Neural cell (in vitro differentiated cells): ENCODE data around the gene GNG10. TPM values are rescaled to one million over a fixed set of nuclear protein-coding genes. Genes with fewer than 3 reads are reported as not detected.

Experiments used
- H2AFZ ChIP-seq: fragments of 200-600, 300-800 bp; sonication (generic), shearing (Covaris generic); 2 replicates; pipeline ENCODE4 v1.6.0; 2014; ENCODE audit warnings: low read depth, mild to moderate bottlenecking, antibody characterized with exemption, low read length, moderate library complexity
- H3F3A ChIP-seq: fragments of 200-600 bp; shearing (Covaris generic); 2 replicates; pipeline ENCODE4 v1.6.1; 2016; ENCODE audit warnings: mild to moderate bottlenecking, moderate library complexity, mixed read lengths, antibody characterized with exemption, low read length; ENCODE audit not compliant: insufficient read depth, poor library complexity, severe bottlenecking
- H3K27ac ChIP-seq: fragments of 200-600, 300-800 bp; sonication (generic), shearing (Covaris generic); 2 replicates; pipeline ENCODE4 v1.5.1; 2014; ENCODE audit warnings: mild to moderate bottlenecking, low read length, moderate library complexity
- H3K27me3 ChIP-seq: fragments of 300-800, 200-600 bp; sonication (generic), shearing (Covaris generic); 2 replicates; pipeline ENCODE4 v1.6.0; 2014; ENCODE audit warnings: mild to moderate bottlenecking, low read depth, low read length, moderate library complexity; ENCODE audit not compliant: insufficient read depth
- H3K36me3 ChIP-seq: fragments of 300-800, 200-600 bp; sonication (generic), shearing (Covaris generic); 2 replicates; pipeline ENCODE4 v1.5.1; 2014; ENCODE audit warnings: mild to moderate bottlenecking, antibody characterized with exemption, low read length, moderate library complexity; ENCODE audit not compliant: insufficient read depth
- H3K4me2 ChIP-seq: fragments of 300-800, 200-600 bp; sonication (generic), shearing (Covaris generic); 2 replicates; pipeline ENCODE4 v1.6.0; 2014; ENCODE audit warnings: mild to moderate bottlenecking, low read length
- H3K4me3 ChIP-seq: fragments of 300-800, 200-600 bp; sonication (generic), shearing (Covaris generic); 2 replicates; pipeline ENCODE4 v1.5.1; 2014; ENCODE audit warnings: mild to moderate bottlenecking, low read length, moderate library complexity
- H3K79me2 ChIP-seq: fragments of 200-600 bp; shearing (Covaris generic); replicated peaks from 2 replicates; pipeline ENCODE4 v1.6.0; 2014; ENCODE audit warnings: mild to moderate bottlenecking, low read length, moderate library complexity; ENCODE audit not compliant: insufficient read depth
- H3K9ac ChIP-seq: fragments of 300-800, 200-600 bp; sonication (generic), shearing (Covaris generic); 2 replicates; pipeline ENCODE4 v1.6.1; 2016; ENCODE audit warnings: mild to moderate bottlenecking, low read length, mixed read lengths
- H3K9me2 ChIP-seq: fragments of 200-600 bp; shearing (Covaris generic); 2 replicates; pipeline ENCODE4 v1.6.1; 2016; ENCODE audit warnings: mild to moderate bottlenecking, low read length, mixed read lengths; ENCODE audit not compliant: insufficient read depth
- H3K9me3 ChIP-seq: fragments of 200-600, 300-800 bp; sonication (generic), shearing (Covaris generic); 2 replicates; pipeline ENCODE4 v1.6.1; 2016; ENCODE audit warnings: mild to moderate bottlenecking, mixed run types, low read length, moderate library complexity, mixed read lengths
- H4K20me1 ChIP-seq: fragments of 200-600 bp; shearing (Covaris generic); 2 replicates; pipeline ENCODE4 v1.6.1; 2016; ENCODE audit warnings: mild to moderate bottlenecking, mixed run types; ENCODE audit not compliant: insufficient read depth
- EP300 ChIP-seq: fragments of 450-650 bp; conservative IDR thresholded peaks from 2 replicates; pipeline ENCODE4 v1.6.1; 2014; ENCODE audit warnings: antibody characterized with exemption, mild to moderate bottlenecking, moderate library complexity; ENCODE audit not compliant: poor library complexity, severe bottlenecking
- EZH2 ChIP-seq: fragments of 200-600, 300-800 bp; shearing (Covaris generic), sonication (generic); IDR thresholded peaks from 2 replicates; pipeline ENCODE4 v1.6.1; 2014; ENCODE audit warnings: antibody characterized with exemption, low read length, borderline replicate concordance, mild to moderate bottlenecking; ENCODE audit not compliant: insufficient read depth, poor library complexity, severe bottlenecking
- MXI1 ChIP-seq: fragments of 450-650 bp; conservative IDR thresholded peaks from 2 replicates; pipeline ENCODE4 v1.6.1; 2014; ENCODE audit warnings: antibody characterized with exemption, mild to moderate bottlenecking; ENCODE audit not compliant: poor library complexity, severe bottlenecking
- POLR2AphosphoS5 ChIP-seq: IDR thresholded peaks from 2 replicates; pipeline ENCODE4 v1.6.1; 2012
- RAD21 ChIP-seq: fragments of 450-650 bp; conservative IDR thresholded peaks from 2 replicates; pipeline ENCODE4 v1.6.1; 2014; ENCODE audit warnings: antibody characterized with exemption, mild to moderate bottlenecking, moderate library complexity
- SMC3 ChIP-seq: fragments of 450-650 bp; conservative IDR thresholded peaks from 2 replicates; pipeline ENCODE4 v1.6.1; 2014; ENCODE audit warnings: antibody characterized with exemption, mild to moderate bottlenecking, moderate library complexity; ENCODE audit not compliant: poor library complexity
- TAF1 ChIP-seq: IDR thresholded peaks from 2 replicates; pipeline ENCODE4 v1.6.1; 2012; ENCODE audit warnings: low read depth
- polyA plus RNA-seq: library from polyadenylated mRNA; depleted of rRNA; stranded (reverse); fragments of >200 nt; gene quantifications from 2 replicates; pipeline ENCODE4 v1.2.3, GENCODE V29; 2014
- TF ChIP-seq, protein P1 (sequence below): IDR thresholded peaks from 2 replicates; pipeline ENCODE4 v1.6.1; 2012; ENCODE audit warnings: borderline replicate concordance
- TF ChIP-seq, protein P2 (sequence below): fragments of 450-650 bp; IDR thresholded peaks from 2 replicates; pipeline ENCODE4 v1.5.1; 2014; ENCODE audit warnings: antibody characterized with exemption, mild to moderate bottlenecking, moderate library complexity; ENCODE audit not compliant: poor library complexity, severe bottlenecking

Gene GNG10
- polyA plus RNA-seq, 1 donor from 2014 or later: 69.6 TPM

DNA sequence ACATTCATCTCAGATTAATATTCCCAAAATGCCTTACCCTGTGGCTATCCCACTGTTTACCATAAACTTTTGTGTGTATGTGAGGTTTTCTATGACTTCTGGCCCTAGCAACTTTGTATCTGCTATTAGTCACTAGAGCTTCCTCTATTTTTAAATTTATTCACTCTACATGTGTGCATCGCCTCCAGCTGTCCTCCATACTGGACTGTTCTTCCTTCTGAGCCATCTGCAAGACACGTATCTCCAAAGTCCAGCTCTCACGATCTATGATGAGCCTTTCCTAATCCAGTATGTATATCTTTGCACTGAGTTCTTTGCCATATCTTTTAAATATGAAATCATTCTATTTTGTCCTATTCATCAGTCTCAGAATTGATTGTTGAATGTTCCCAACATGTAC, 1.7 kb upstream of the GNG10 start:
- H3K4me3 ChIP-seq: no peak overlapping the region
- H3K9ac ChIP-seq: no peak overlapping the region
- H4K20me1 ChIP-seq: no peaks in the 10 kb centered on the region
- H3F3A ChIP-seq: no peaks in the 10 kb centered on the region
- H3K27ac ChIP-seq: no peak overlapping the region
- no peaks in the 10 kb centered on the region for H3K36me3 ChIP-seq
- peaks cover 5% of the 10 kb centered on the region for H3K79me2 ChIP-seq
- H3K4me2 ChIP-seq: no peak overlapping the region
- no peaks in the 10 kb centered on the region for H3K9me3 ChIP-seq
- TF ChIP-seq RAD21 (no peak), MXI1 (no peak), POLR2AphosphoS5 (no peak), SMC3 (no peak), EZH2 (no peak)
- TF ChIP-seq, protein P1, sequence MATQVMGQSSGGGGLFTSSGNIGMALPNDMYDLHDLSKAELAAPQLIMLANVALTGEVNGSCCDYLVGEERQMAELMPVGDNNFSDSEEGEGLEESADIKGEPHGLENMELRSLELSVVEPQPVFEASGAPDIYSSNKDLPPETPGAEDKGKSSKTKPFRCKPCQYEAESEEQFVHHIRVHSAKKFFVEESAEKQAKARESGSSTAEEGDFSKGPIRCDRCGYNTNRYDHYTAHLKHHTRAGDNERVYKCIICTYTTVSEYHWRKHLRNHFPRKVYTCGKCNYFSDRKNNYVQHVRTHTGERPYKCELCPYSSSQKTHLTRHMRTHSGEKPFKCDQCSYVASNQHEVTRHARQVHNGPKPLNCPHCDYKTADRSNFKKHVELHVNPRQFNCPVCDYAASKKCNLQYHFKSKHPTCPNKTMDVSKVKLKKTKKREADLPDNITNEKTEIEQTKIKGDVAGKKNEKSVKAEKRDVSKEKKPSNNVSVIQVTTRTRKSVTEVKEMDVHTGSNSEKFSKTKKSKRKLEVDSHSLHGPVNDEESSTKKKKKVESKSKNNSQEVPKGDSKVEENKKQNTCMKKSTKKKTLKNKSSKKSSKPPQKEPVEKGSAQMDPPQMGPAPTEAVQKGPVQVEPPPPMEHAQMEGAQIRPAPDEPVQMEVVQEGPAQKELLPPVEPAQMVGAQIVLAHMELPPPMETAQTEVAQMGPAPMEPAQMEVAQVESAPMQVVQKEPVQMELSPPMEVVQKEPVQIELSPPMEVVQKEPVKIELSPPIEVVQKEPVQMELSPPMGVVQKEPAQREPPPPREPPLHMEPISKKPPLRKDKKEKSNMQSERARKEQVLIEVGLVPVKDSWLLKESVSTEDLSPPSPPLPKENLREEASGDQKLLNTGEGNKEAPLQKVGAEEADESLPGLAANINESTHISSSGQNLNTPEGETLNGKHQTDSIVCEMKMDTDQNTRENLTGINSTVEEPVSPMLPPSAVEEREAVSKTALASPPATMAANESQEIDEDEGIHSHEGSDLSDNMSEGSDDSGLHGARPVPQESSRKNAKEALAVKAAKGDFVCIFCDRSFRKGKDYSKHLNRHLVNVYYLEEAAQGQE: no peak
- TF ChIP-seq, protein P2, sequence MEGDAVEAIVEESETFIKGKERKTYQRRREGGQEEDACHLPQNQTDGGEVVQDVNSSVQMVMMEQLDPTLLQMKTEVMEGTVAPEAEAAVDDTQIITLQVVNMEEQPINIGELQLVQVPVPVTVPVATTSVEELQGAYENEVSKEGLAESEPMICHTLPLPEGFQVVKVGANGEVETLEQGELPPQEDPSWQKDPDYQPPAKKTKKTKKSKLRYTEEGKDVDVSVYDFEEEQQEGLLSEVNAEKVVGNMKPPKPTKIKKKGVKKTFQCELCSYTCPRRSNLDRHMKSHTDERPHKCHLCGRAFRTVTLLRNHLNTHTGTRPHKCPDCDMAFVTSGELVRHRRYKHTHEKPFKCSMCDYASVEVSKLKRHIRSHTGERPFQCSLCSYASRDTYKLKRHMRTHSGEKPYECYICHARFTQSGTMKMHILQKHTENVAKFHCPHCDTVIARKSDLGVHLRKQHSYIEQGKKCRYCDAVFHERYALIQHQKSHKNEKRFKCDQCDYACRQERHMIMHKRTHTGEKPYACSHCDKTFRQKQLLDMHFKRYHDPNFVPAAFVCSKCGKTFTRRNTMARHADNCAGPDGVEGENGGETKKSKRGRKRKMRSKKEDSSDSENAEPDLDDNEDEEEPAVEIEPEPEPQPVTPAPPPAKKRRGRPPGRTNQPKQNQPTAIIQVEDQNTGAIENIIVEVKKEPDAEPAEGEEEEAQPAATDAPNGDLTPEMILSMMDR: no peak
- no peaks in the 10 kb centered on the region for H3K9me2 ChIP-seq
- H2AFZ ChIP-seq: no peak overlapping the region
- no peaks in the 10 kb centered on the region for H3K27me3 ChIP-seq

DNA sequence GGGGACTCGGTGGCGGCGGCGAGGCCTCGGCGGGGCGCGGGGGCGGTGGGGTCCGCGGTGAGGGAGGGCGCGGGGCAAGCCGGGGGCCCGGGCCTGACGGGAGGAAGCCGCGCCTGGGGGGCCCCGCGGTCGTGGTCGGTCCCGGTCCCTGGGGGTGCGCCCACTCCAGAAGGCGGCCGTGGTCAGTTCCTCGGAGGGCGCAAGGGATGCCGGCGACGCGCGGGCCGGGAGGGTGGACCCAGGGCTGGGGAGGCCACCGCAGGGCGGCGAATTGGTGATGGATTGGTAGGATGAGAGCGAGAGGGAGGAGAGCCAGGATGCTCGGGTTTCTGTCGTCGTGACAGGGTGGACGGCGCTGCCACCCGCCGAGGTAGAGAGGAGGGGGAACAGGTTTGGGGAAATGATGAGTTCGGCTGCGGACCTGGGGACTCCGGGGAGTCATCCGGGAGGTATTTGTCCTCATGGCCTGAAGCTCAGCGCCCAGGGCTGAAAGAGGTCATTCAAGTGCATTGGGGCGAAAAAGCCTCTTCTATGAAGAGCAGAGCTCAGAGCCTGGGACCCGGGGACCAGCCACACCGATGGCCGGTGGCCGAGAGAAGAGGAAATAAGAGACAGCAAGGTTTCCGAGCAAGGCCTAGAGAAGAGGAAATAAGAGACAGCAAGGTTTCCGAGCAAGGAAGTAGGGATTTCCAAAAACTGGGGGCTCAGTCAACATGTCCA, 557 bp downstream of the GNG10 start:
- Histone ChIP-seq H3K9ac (peak overlapping the region; percentile 76), H3K27ac (peak overlapping the region; percentile 47), H3K4me3 (peak overlapping the region; percentile 95)

More for the DNA sequence above, 557 bp downstream of the GNG10 start:
- Histone ChIP-seq H3K9me3 (no peaks in the 10 kb centered on the region), H3F3A (no peaks in the 10 kb centered on the region), H4K20me1 (no peaks in the 10 kb centered on the region), H3K36me3 (peaks cover 8% of the 10 kb centered on the region), H3K79me2 (peaks cover 5% of the 10 kb centered on the region), H3K9me2 (no peaks in the 10 kb centered on the region), H3K27me3 (no peaks in the 10 kb centered on the region), H3K4me2 (peak overlapping the region; percentile 45), H2AFZ (peak overlapping the region; percentile 57)
- TF ChIP-seq POLR2AphosphoS5 (no peak), TAF1 (no peak), EP300 (no peak)
